WERI-Rb-1 (cell line): ENCODE results near the gene HSPB3.

Experiments used
- DNase-seq: peaks from one replicate; pipeline ENCODE4 v3.0.0-alpha.2; 2020
- H3K27ac ChIP-seq: fragments of 250-450 bp; sonication (Bioruptor Pico); 2 replicates; pipeline ENCODE4 v1.5.1; 2020; ENCODE audit warnings: mild to moderate bottlenecking, moderate library complexity
- H3K27me3 ChIP-seq: fragments of 250-450 bp; sonication (Bioruptor Pico); 2 replicates; pipeline ENCODE4 v1.5.1; 2021; ENCODE audit warnings: mild to moderate bottlenecking, low read depth, moderate library complexity; ENCODE audit not compliant: insufficient read depth, severe bottlenecking
- H3K36me3 ChIP-seq: fragments of 250-450 bp; sonication (Bioruptor Pico); 2 replicates; pipeline ENCODE4 v1.5.1; 2020; ENCODE audit warnings: mild to moderate bottlenecking, moderate library complexity
- H3K4me3 ChIP-seq: 2 replicates; pipeline ENCODE4 v1.5.1; 2011; ENCODE audit warnings: low read depth, mild to moderate bottlenecking, control low read depth, low read length
- H3K9me3 ChIP-seq: fragments of 250-450 bp; sonication (Bioruptor Pico); 2 replicates; pipeline ENCODE4 v1.5.1; 2021; ENCODE audit warnings: mild to moderate bottlenecking, moderate library complexity; ENCODE audit not compliant: severe bottlenecking
- TF ChIP-seq, protein P1 (sequence below): IDR thresholded peaks from 2 replicates; pipeline ENCODE4 v1.5.1; 2011; ENCODE audit warnings: low read depth, mild to moderate bottlenecking, control low read depth, inconsistent platforms, low read length

Gene HSPB3, protein sequence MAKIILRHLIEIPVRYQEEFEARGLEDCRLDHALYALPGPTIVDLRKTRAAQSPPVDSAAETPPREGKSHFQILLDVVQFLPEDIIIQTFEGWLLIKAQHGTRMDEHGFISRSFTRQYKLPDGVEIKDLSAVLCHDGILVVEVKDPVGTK

GRCh38 chr5:54455413-54456157, at the start of gene HSPB3:
HSPB3 (plus strand) TSS chr5:54455699; CDS start chr5:54455790, 91 bp downstream.
- Histone ChIP-seq H3K27me3 (no peaks in the 10 kb centered on the region), H3K27ac (peak within 1 kb of the TSS; percentile 24; the same call in 1 of the 2 replicates), H3K9me3 (no peaks in the 10 kb centered on the region), H3K36me3 (no peaks in the 10 kb centered on the region), H3K4me3 (peak within 1 kb of the TSS; percentile 30)
- DNase-seq, result peak; percentile 53
- TF ChIP-seq, protein P1, sequence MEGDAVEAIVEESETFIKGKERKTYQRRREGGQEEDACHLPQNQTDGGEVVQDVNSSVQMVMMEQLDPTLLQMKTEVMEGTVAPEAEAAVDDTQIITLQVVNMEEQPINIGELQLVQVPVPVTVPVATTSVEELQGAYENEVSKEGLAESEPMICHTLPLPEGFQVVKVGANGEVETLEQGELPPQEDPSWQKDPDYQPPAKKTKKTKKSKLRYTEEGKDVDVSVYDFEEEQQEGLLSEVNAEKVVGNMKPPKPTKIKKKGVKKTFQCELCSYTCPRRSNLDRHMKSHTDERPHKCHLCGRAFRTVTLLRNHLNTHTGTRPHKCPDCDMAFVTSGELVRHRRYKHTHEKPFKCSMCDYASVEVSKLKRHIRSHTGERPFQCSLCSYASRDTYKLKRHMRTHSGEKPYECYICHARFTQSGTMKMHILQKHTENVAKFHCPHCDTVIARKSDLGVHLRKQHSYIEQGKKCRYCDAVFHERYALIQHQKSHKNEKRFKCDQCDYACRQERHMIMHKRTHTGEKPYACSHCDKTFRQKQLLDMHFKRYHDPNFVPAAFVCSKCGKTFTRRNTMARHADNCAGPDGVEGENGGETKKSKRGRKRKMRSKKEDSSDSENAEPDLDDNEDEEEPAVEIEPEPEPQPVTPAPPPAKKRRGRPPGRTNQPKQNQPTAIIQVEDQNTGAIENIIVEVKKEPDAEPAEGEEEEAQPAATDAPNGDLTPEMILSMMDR, result no peak

DNA sequence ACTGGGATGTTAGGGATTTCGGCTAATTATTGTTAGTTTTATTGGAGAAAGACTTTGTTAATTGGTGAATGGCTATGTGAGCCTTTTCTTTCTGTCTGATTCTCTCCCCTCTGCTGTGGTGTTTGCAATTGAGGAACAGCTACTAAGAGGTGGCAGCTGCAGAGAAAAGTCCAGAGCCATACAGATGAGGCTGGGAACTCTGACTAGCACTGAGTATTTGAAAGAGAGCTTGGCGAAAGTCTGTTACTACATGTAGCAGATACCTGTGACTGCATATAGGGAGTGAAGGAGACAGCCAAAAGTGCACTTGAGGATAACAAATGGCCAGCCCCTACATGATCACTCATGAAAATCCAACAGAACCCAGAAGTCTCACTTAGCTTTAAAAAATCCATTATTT, 44.3 kb upstream of the HSPB3 start:
- no peak overlapping the region for H3K4me3 ChIP-seq
- TF ChIP-seq, protein P1, result no peak
- H3K9me3 ChIP-seq, result no peaks in the 10 kb centered on the region
- no peak for DNase-seq
- H3K27me3 ChIP-seq, result no peaks in the 10 kb centered on the region
- H3K27ac ChIP-seq, result no peak overlapping the region
- no peaks in the 10 kb centered on the region for H3K36me3 ChIP-seq

- H3K36me3 ChIP-seq, result no peaks in the 10 kb centered on the region
- no peak overlapping the region for H3K4me3 ChIP-seq
- TF ChIP-seq, protein P1, result no peak
- no peak overlapping the region for H3K27ac ChIP-seq
- no peak for DNase-seq
- H3K9me3 ChIP-seq, result no peaks in the 10 kb centered on the region
- no peaks in the 10 kb centered on the region for H3K27me3 ChIP-seq
These were observed 42.6 kb upstream of the HSPB3 start for GRCh38 chr5:54412913-54413312.

DNA sequence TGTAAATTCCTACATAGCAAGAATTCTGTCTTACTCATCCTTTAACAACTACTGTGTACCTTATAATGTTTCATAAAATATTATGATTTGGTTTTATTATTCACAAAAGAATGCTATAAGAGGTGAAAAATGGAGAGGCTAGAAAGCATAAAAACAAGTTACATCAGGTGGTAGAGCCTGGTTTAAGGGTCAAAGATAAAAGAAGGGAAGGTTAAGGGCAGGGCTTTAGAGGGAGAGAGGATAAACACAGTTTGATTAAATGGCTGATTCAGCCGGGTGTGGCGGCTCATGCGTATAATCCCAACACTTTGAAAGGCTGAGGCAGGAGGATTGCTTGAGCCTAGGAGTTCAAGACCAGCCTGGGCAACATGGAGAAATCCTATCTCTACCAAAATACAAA, 40.4 kb upstream of the HSPB3 start:
- H3K36me3 ChIP-seq, result no peaks in the 10 kb centered on the region
- no peak overlapping the region for H3K27ac ChIP-seq
- H3K27me3 ChIP-seq, result no peaks in the 10 kb centered on the region
- no peak overlapping the region for H3K4me3 ChIP-seq
- TF ChIP-seq, protein P1, result no peak
- no peaks in the 10 kb centered on the region for H3K9me3 ChIP-seq
- DNase-seq, result no peak

GRCh38 chr5:54415896-54416601, 39.5 kb upstream of the HSPB3 start:
- Histone ChIP-seq H3K4me3 (no peak overlapping the region), H3K36me3 (no peaks in the 10 kb centered on the region), H3K27me3 (no peaks in the 10 kb centered on the region), H3K27ac (no peak overlapping the region), H3K9me3 (no peaks in the 10 kb centered on the region)
- DNase-seq, result no peak
- TF ChIP-seq, protein P1, result no peak
